PFSK-1 (cell line): Measurements from ENCODE around the gene TCOF1.

Experiments used
- FOXP2 ChIP-seq: optimal IDR thresholded peaks from 2 replicates; pipeline ENCODE3; 2011; ENCODE audit warnings: borderline replicate concordance, control low read depth, inconsistent platforms; ENCODE audit not compliant: insufficient read depth; ENCODE audit errors: extremely low read length, extremely low read depth
- POLR2AphosphoS5 ChIP-seq: IDR thresholded peaks from 2 replicates; pipeline ENCODE4 v1.6.1; 2012; ENCODE audit warnings: low read depth, mild to moderate bottlenecking, control low read depth, low read length, moderate library complexity
- SIN3A ChIP-seq: IDR thresholded peaks from 2 replicates; pipeline ENCODE4 v1.6.1; 2012; ENCODE audit warnings: mild to moderate bottlenecking, low read length, moderate library complexity, borderline replicate concordance; ENCODE audit not compliant: insufficient read depth
- TAF1 ChIP-seq: IDR thresholded peaks from 2 replicates; pipeline ENCODE4 v1.6.1; 2012; ENCODE audit warnings: low read length, control low read depth, borderline replicate concordance; ENCODE audit not compliant: insufficient read depth
- TF ChIP-seq, protein P1 (sequence below), 2 experiments: IDR thresholded peaks; 2 replicates each; pipeline versions ENCODE4 v1.6.1 to v1.8.0; 2011 to 2012; ENCODE audit warnings: low read depth in 2 of 2, low read length in 2 of 2, control low read depth in 1 of 2, inconsistent platforms in 1 of 2, mild to moderate bottlenecking in 1 of 2, moderate library complexity in 1 of 2; ENCODE audit not compliant: insufficient read depth in 1 of 2

DNA sequence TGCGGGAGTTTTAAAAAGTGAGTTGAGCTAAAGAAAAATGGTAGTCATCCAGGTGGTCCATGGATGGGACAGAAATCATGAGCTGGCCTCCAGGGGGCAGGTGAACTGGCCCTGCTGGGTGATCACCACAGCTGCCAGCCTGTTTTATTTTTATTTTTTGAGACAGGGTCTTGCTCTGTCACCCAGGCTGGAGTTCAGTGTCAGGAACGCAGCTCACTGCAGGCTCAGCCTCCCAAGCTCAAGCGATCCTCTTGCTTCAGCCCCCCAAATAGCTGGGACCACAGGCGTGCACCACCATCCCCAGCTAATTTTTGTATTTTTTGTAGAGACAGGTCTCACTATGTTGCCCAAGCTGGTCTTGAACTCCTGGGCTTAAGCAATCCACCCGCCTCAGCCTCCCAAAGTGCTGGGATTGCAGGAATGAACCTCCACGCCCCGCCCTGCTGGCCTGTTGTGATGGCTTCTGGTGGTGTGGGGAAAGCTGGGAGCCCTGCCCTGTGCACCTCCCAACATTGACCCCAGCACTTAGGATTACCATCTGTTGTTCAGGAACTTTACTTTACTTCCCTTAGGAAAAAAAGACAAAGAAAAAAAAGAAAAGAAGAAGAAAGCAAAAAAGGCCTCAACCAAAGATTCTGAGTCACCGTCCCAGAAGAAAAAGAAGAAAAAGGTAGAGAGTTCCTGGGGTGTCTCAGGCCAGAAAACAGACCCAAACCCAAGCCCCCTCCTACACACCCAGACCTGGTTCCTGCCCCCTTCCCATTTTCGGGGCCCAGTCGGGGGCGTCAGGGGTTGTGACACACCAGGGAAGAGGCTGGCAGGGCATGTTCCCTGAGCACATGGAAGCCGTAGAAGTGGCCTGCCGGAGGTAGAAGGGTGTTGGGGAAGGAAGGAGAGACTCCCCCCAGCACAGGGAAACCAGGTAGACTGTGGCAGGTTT is 40.6 kb downstream of the TCOF1 start:
- TF ChIP-seq POLR2AphosphoS5 (no peak), SIN3A (no peak), TAF1 (no peak), FOXP2 (no peak)
- TF ChIP-seq, protein P1, sequence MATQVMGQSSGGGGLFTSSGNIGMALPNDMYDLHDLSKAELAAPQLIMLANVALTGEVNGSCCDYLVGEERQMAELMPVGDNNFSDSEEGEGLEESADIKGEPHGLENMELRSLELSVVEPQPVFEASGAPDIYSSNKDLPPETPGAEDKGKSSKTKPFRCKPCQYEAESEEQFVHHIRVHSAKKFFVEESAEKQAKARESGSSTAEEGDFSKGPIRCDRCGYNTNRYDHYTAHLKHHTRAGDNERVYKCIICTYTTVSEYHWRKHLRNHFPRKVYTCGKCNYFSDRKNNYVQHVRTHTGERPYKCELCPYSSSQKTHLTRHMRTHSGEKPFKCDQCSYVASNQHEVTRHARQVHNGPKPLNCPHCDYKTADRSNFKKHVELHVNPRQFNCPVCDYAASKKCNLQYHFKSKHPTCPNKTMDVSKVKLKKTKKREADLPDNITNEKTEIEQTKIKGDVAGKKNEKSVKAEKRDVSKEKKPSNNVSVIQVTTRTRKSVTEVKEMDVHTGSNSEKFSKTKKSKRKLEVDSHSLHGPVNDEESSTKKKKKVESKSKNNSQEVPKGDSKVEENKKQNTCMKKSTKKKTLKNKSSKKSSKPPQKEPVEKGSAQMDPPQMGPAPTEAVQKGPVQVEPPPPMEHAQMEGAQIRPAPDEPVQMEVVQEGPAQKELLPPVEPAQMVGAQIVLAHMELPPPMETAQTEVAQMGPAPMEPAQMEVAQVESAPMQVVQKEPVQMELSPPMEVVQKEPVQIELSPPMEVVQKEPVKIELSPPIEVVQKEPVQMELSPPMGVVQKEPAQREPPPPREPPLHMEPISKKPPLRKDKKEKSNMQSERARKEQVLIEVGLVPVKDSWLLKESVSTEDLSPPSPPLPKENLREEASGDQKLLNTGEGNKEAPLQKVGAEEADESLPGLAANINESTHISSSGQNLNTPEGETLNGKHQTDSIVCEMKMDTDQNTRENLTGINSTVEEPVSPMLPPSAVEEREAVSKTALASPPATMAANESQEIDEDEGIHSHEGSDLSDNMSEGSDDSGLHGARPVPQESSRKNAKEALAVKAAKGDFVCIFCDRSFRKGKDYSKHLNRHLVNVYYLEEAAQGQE (IDR thresholded peaks at IDR 0.05; ENCODE audit: insufficient read depth in 1 of 2, low read depth in 2 of 2, low read length in 2 of 2): no peak
